ENCODE measurements around the gene ADGRD1.

Gene ADGRD1

GRCh38 chr12:131140697-131141096 lies 187.0 kb downstream of the ADGRD1 start:
- H3K4me1 ChIP-seq (ENCODE audit: insufficient read depth, low read length, severe bottlenecking): no peaks in the 10 kb centered on the region
- H3F3A ChIP-seq (ENCODE audit: insufficient read depth, low read length): no peaks in the 10 kb centered on the region
- H2AFZ ChIP-seq (ENCODE audit: low read length): no peak overlapping the region
- H3K9me2 ChIP-seq (ENCODE audit: low read depth, low read length): no peaks in the 10 kb centered on the region
- H3K4me3 ChIP-seq (ENCODE audit: low read depth, low read length, poor library complexity, severe bottlenecking): no peak overlapping the region
- no peaks in the 10 kb centered on the region for H3K27me3 ChIP-seq (ENCODE audit: insufficient read depth, low read length)
- H3K9me3 ChIP-seq (ENCODE audit: low read length): no peaks in the 10 kb centered on the region
- H4K20me1 ChIP-seq (ENCODE audit: insufficient read depth, low read length): no peaks in the 10 kb centered on the region
- no peak for TF ChIP-seq EZH2 (IDR thresholded peaks at IDR 0.05; ENCODE audit: borderline replicate concordance, low read length)
- no peak for TF ChIP-seq CTCF (IDR thresholded peaks at IDR 0.05; ENCODE audit: low read length)
- no peaks in the 10 kb centered on the region for H3K79me2 ChIP-seq (ENCODE audit: insufficient read depth, low read length)
- no peak overlapping the region for H3K27ac ChIP-seq (ENCODE audit: low read depth, low read length, poor library complexity, severe bottlenecking)
- H3K4me2 ChIP-seq (ENCODE audit: low read length): no peak overlapping the region
- no peaks in the 10 kb centered on the region for H3K36me3 ChIP-seq (ENCODE audit: insufficient read depth, low read length)
- no peak overlapping the region for H3K9ac ChIP-seq (ENCODE audit: low read length)

DNA sequence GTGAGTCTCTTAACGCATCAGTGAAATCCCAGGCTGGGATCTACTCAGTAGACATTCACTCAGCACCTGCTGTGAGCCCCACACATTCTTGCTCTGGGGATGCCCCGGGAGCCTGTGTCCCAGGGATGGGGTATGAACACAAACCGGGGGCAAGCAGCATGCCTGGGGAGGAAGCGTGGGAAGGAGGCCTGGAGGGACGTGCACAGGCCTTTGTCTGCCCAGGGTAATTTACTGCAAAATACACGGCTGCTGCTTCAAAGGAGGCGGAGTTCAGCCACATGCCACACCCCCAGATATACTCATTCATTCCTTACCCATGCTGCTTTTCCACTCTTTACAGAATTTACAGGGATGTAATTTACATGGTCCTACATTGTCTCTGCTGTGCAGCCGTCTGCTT lies 187.8 kb downstream of the ADGRD1 start:
- Histone ChIP-seq H3K79me2 (ENCODE audit: insufficient read depth, low read length) (no peaks in the 10 kb centered on the region), H3K36me3 (ENCODE audit: insufficient read depth, low read length) (no peaks in the 10 kb centered on the region), H3K9ac (ENCODE audit: low read length) (no peak overlapping the region), H3K4me2 (ENCODE audit: low read length) (no peak overlapping the region), H3K9me2 (ENCODE audit: low read depth, low read length) (no peaks in the 10 kb centered on the region), H3K27me3 (ENCODE audit: insufficient read depth, low read length) (no peaks in the 10 kb centered on the region), H3K4me3 (ENCODE audit: low read depth, low read length, poor library complexity, severe bottlenecking) (no peak overlapping the region), H3F3A (ENCODE audit: insufficient read depth, low read length) (no peaks in the 10 kb centered on the region), H2AFZ (ENCODE audit: low read length) (no peak overlapping the region), H3K4me1 (ENCODE audit: insufficient read depth, low read length, severe bottlenecking) (no peaks in the 10 kb centered on the region), H3K9me3 (ENCODE audit: low read length) (no peaks in the 10 kb centered on the region), H3K27ac (ENCODE audit: low read depth, low read length, poor library complexity, severe bottlenecking) (no peak overlapping the region), H4K20me1 (ENCODE audit: insufficient read depth, low read length) (no peaks in the 10 kb centered on the region)
- TF ChIP-seq CTCF (IDR thresholded peaks at IDR 0.05; ENCODE audit: low read length) (no peak), EZH2 (IDR thresholded peaks at IDR 0.05; ENCODE audit: borderline replicate concordance, low read length) (no peak)

- H3K36me3 ChIP-seq (ENCODE audit: insufficient read depth, low read length): no peaks in the 10 kb centered on the region
- H3K9ac ChIP-seq (ENCODE audit: low read length): no peak overlapping the region
- no peaks in the 10 kb centered on the region for H3K9me2 ChIP-seq (ENCODE audit: low read depth, low read length)
- H3K79me2 ChIP-seq (ENCODE audit: insufficient read depth, low read length): no peaks in the 10 kb centered on the region
- TF ChIP-seq CTCF (IDR thresholded peaks at IDR 0.05; ENCODE audit: low read length) (no peak), EZH2 (IDR thresholded peaks at IDR 0.05; ENCODE audit: borderline replicate concordance, low read length) (no peak)
- H3F3A ChIP-seq (ENCODE audit: insufficient read depth, low read length): no peaks in the 10 kb centered on the region
- H3K4me2 ChIP-seq (ENCODE audit: low read length): no peak overlapping the region
- H3K9me3 ChIP-seq (ENCODE audit: low read length): no peaks in the 10 kb centered on the region
- no peak overlapping the region for H3K4me3 ChIP-seq (ENCODE audit: low read depth, low read length, poor library complexity, severe bottlenecking)
- no peaks in the 10 kb centered on the region for H3K27me3 ChIP-seq (ENCODE audit: insufficient read depth, low read length)
- no peaks in the 10 kb centered on the region for H3K4me1 ChIP-seq (ENCODE audit: insufficient read depth, low read length, severe bottlenecking)
- no peak overlapping the region for H3K27ac ChIP-seq (ENCODE audit: low read depth, low read length, poor library complexity, severe bottlenecking)
- no peak overlapping the region for H2AFZ ChIP-seq (ENCODE audit: low read length)
- no peaks in the 10 kb centered on the region for H4K20me1 ChIP-seq (ENCODE audit: insufficient read depth, low read length)
These were observed 189.4 kb downstream of the ADGRD1 start for GRCh38 chr12:131142891-131143657.

Measured in OCI-LY1 (cell line).